ENCODE data around the gene RALGAPA1.
"Not testable (repeated sequence)": the region's sequence is repeated elsewhere in the genome, so short reads cannot be mapped to it uniquely, and the experiment has no call there.

Gene RALGAPA1

DNA sequence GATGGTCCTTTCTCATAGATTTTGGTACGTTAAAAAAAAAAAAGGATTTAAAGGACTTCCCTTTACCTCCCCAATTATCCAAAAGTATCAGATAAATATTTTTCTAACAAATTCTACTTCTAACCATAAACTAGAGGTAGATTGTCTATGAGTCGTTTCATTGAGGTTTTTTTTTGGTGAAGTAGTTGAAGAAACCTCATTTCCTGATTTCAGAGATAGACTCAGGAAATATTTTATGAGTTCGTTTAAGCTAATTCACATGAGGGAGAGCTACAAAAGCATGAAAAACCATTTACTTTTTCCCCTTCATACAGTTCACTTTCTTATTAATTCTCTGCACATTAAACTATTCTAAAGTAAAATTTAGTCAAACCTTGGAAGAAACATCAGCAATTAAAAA lies 112.5 kb downstream of the RALGAPA1 start:
- no peak for DNase-seq

GRCh38 chr14:35696119-35696518 lies 113.0 kb downstream of the RALGAPA1 start:
- DNase-seq: no peak

DNA sequence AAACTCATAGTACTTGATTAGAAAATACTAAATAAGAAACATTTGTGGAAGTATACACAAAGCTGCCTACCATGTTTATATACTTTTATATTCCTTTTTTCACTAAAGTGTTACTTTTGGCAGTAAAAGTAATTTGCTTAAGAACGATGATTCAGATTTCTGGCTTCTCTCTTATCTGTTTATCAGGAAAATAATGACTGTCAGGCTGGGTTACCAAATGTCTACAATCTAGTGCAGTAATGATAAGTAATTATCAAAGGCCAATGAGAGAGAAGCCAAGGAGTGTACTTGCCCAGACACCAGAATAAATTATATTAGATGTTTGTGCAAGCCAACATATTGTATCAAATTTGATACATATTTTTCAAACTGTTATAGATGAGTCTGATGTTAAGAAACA lies 113.4 kb downstream of the RALGAPA1 start:
- no peak for DNase-seq

- no peak for DNase-seq
Observed at GRCh38 chr14:35695072-35695471, 114.0 kb downstream of the RALGAPA1 start.

DNA sequence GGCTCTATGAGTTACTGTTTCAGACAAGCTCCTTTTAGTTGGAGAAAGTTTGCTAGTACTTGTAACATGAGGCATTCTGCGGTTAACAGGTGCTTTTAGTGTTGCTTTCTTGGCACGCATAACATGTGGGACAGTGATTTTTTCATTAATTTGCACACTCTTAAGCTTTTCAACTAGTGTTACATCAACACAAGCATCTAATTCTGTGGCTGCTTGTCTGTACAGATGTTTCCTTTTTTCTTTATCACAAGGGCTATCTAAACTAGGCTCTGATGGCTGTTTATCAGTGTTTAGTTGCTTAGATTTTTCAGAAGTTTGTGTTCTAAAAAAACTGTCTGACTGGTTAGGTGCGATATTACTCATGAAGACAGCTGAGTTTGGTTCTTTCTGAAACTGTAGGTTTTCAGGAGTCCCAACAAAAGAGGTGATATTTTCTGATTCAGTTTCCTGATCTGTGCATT lies 120.1 kb downstream of the RALGAPA1 start:
- DNase-seq: no peak

GRCh38 chr14:35688126-35688826 lies 120.8 kb downstream of the RALGAPA1 start:
- DNase-seq: no peak

DNA sequence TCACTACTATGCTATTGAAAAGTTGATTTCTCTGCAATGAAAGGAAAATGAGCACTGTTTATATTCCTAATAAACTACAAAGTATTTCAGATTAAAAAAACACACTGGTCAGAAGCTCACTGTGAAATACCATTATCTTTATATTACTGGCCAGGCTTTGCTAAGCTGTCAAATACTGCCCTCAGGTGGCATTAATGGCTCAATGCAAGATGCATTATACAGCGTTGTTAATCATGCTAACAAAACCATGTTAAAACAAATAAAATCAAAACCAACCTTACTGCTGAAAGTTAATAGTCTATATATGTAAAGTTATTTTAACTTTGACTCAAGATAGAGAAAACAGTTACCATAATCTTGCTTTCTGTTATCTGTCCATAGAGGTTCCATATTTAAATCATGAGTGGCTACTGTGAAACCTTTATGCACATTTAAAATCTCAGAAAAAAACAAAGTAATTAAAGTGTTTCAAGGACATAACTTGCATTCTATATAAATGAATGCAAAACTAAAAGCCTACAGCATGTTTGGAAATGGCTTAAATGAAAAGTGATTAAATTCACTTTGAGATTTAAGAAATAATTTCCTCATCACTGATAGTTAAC lies 121.7 kb downstream of the RALGAPA1 start:
- no peak for DNase-seq

- DNase-seq: not testable (repeated sequence)
Observed at GRCh38 chr14:35683688-35684087, 125.4 kb downstream of the RALGAPA1 start.

DNA sequence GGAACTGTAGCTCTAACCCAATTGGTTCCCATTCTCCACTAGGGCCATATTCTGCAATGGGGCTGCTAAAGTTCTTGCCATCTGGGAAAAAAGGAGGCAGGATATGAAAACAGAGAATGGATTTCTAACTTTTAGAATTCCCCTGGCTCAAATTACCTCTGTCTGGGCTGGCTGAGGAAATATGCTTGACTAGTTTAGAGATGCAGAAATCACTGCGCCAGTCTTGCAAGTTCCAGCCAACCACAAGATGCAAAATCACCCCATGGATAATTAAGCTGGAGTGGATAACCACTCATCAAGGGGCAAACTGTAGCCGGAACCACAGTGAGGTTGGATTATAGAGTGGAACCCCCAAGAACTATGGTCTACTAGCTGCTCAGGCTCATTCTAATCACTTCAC lies 126.3 kb downstream of the RALGAPA1 start:
- DNase-seq: no peak

- no peak for DNase-seq
Observed at GRCh38 chr14:35678403-35679028, 130.6 kb downstream of the RALGAPA1 start.

GRCh38 chr14:35669782-35670181 lies 139.3 kb downstream of the RALGAPA1 start:
- DNase-seq: no peak

GRCh38 chr14:35666429-35667043 lies 142.6 kb downstream of the RALGAPA1 start:
- no peak for DNase-seq

GRCh38 chr14:35661875-35662274 lies 147.2 kb downstream of the RALGAPA1 start:
- DNase-seq: no peak

- DNase-seq: no peak
Observed at GRCh38 chr14:35653045-35653444, 156.1 kb downstream of the RALGAPA1 start.

GRCh38 chr14:35643513-35643912 lies 165.6 kb downstream of the RALGAPA1 start:
- no peak for DNase-seq

DNA sequence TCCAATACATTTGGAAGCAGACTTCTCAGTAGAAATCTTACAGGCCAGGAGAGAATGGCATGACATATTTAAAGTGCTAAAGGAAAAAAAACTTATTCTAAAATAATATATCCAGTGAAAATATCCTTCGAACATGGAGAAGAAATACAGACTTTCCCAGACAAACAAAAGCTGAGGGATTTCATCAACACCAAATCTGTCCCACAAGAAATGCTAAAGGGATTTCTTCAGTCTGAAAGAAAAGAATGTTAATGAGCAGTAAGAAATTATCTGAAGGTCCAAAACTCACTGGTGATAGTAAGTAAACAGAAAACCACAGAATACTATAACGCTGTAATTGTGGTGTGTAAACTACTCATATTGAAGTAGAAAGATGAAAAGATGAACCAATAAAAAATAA lies 171.2 kb downstream of the RALGAPA1 start:
- DNase-seq: no peak

- no peak for DNase-seq
Observed at GRCh38 chr14:35637269-35637668, 171.8 kb downstream of the RALGAPA1 start.

DNA sequence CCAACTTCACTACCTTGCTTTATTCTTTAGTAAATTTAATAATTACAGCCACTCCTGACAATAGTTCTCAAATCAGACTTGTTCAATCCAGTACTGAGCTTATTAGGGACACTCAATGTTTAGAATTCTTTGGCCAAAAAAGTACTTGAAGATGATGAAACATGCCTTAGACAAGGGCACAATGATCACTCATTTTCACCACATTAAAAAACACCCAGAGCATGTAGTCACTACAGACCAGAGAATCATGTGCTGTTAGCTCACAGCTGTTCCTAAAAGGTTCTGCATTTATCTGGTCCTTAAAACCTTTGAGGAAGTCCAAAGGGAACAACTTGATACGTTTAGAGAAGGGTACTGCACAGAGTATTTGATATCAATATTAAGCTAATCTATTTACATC lies 176.4 kb downstream of the RALGAPA1 start:
- no peak for DNase-seq

DNA sequence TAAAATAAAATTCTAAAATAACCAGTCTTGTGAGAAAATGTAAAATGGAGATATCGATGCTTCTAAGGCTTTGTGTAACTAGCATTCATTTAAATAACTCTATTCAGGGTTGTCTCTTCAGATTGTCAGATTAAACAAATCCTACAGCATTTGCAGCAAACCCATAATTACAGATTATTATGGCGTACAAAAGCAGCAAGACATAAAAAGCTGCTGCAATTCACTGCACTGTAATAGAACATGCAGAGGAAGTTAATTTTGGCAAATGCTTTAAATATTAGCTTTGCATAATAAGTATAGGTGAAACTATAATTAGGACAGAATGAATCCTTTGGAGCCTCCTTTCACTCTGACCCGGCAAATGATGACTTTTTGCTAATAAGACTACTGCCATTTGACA lies 176.8 kb downstream of the RALGAPA1 start:
- no peak for DNase-seq

GRCh38 chr14:35631071-35631805 lies 177.9 kb downstream of the RALGAPA1 start:
- DNase-seq: no peak

GRCh38 chr14:35628989-35629388 lies 180.1 kb downstream of the RALGAPA1 start:
- DNase-seq: no peak

DNA sequence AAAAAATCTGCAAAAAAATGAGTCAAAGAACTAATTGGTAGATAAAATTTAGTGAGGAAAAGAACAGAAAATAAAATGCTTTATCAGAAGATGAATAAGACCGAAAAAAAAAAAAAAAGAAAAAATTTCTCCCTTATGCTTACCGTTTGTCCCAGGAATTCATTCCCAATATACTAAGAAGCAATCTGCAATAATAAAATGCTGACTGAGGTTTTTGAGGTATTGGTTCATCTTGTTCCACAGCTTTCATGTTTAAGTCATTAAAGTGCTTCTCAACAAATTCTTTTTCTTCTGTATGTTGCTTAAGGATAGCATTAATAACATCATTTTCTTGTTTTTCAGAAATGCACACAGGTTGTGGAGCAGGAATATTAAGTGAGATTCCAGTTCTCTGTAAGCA lies 182.1 kb downstream of the RALGAPA1 start:
- not testable (repeated sequence) for DNase-seq

DNA sequence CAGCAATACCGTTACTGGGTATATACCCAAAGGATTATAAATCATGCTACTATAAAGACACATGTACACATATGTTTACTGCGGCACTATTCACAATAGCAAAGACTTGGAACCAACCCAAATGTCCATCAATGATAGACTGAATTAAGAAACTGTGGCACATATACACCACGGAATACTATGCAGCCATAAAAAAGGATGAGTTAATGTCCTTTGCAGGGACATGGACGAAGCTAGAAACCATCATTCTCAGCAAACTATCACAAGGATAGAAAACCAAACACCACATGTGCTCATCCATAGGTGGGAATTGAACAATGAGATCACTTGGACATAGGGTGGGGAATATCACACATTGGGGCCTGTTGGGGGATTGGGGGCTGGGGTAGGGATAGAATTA lies 187.1 kb downstream of the RALGAPA1 start:
- DNase-seq: not testable (repeated sequence)
